D721Med (cell line): ENCODE data around the gene OR8S1.

Experiments used
- DNase-seq: peaks from one replicate; pipeline ENCODE4 v3.0.0; 2011; ENCODE audit warnings: low spot score; ENCODE audit not compliant: insufficient read length
- FAIRE-seq: peaks from 2 replicates; lab custom pipeline; 2011; peaks lifted over from hg19 to GRCh38; lab: Jason Lieb, UNC
- TF ChIP-seq, protein P1 (sequence below): IDR thresholded peaks from 2 replicates; pipeline ENCODE4 v1.5.1; 2012; ENCODE audit warnings: mild to moderate bottlenecking, control low read depth; ENCODE audit not compliant: insufficient read depth; ENCODE audit errors: missing control alignments

Gene OR8S1

DNA sequence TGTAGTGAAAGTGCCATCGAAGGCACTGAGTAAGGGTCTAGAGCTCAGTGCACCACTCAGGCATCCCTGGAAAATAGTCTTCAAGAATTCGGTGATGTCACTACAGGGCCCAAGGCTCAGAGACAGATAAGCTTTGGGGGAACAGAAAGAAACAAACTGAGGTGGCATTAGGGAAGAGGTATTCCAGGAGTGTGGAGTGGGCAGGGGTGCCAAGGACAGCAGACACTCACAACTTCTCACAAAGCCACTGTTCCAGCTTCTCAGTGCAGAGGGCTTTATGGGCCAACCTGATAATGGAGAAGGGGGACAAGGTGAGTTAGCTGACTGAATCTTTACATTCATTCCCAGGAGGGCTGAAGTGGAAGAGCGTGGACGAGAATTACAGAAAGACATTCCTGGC lies 42.3 kb downstream of the OR8S1 start:
- TF ChIP-seq, protein P1, sequence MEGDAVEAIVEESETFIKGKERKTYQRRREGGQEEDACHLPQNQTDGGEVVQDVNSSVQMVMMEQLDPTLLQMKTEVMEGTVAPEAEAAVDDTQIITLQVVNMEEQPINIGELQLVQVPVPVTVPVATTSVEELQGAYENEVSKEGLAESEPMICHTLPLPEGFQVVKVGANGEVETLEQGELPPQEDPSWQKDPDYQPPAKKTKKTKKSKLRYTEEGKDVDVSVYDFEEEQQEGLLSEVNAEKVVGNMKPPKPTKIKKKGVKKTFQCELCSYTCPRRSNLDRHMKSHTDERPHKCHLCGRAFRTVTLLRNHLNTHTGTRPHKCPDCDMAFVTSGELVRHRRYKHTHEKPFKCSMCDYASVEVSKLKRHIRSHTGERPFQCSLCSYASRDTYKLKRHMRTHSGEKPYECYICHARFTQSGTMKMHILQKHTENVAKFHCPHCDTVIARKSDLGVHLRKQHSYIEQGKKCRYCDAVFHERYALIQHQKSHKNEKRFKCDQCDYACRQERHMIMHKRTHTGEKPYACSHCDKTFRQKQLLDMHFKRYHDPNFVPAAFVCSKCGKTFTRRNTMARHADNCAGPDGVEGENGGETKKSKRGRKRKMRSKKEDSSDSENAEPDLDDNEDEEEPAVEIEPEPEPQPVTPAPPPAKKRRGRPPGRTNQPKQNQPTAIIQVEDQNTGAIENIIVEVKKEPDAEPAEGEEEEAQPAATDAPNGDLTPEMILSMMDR = no peak
- DNase-seq (no peak), FAIRE-seq (no peak)

DNA sequence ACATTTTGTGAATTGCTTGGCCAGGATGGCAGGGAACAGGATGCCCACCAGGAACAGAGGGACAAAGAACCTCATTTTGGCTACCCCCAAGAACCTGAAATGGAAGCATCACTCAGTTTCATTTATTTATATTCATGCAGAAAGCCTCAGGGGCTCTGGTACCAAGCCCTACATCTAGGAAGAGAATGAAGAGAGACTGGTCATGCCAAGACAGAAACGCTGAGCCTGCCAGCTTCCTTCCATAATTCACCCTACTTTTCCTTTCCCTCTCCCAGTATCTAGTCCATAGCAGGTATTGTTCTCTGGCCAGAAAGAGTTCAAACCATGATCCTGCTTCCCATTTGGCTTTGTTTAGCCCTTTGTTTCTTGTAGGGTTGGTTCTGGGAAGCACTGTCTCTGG lies 44.5 kb downstream of the OR8S1 start, which contains the start of gene LALBA:
TSS of gene LALBA (minus strand) at position 101 of the 400 bp plus-strand sequence. CDS start at position 75, 26 bp downstream.
- FAIRE-seq (no peak), DNase-seq (no peak)
- TF ChIP-seq, protein P1 = no peak

DNA sequence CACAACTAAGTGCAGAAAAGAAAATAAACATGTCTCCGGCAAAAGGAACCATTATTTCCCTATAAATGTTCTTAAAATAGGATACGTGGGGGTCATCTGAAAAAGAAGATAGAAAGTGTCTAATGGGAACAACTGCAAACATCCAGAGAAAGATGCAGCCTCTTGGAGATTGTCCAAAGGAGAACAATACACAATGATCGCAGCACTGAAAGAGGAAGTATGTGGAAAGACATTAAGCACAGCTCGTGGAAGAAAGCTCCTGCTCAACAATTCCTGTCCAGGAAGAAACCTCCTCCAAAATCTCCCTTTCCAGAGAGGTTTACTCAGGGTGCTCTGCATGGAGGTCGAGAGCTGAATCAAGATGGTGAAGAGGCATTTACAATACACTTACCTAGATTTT lies 46.9 kb downstream of the OR8S1 start:
- FAIRE-seq = no peak
- TF ChIP-seq, protein P1 = no peak
- DNase-seq = no peak
